T47D (cell line): ENCODE data around the gene MRNIP.

ENCODE experiments used
- DNase-seq, 2 experiments: peaks; one replicate each; pipeline versions ENCODE4 v3.0.0 to v3.0.0-alpha.2; 2011 to 2012; ENCODE audit warnings: low read depth in 1 of 2, low spot score in 1 of 2
- JUND ChIP-seq: IDR thresholded peaks from 2 replicates; pipeline ENCODE4 v1.6.1; 2012; ENCODE audit warnings: low read depth
- in situ Hi-C: cut with HindIII; loops from 2 replicates; pipeline ENCODE4 v1.10.0; 2016; ENCODE audit warnings: low sequenced_read_pairs, low pct_unique_long_range_greater_than_20kb

Gene MRNIP

GRCh38 chr5:179883163-179883562 lies 24.5 kb upstream of the MRNIP start:
- no peak for DNase-seq
- in situ Hi-C loops: no loop called here
- TF ChIP-seq JUND: no peak

GRCh38 chr5:179882338-179882737 lies 23.7 kb upstream of the MRNIP start:
- no peak for TF ChIP-seq JUND
- DNase-seq: no peak
- in situ Hi-C loops: no loop called here

GRCh38 chr5:179880848-179881590 lies 22.4 kb upstream of the MRNIP start:
- in situ Hi-C loops: no loop called here
- TF ChIP-seq JUND: no peak
- DNase-seq: no peak

GRCh38 chr5:179880066-179880650 lies 21.5 kb upstream of the MRNIP start:
- TF ChIP-seq JUND: no peak

GRCh38 chr5:179879690-179880010 lies 21.0 kb upstream of the MRNIP start:
- DNase-seq: no peak
- in situ Hi-C loops: no loop called here

More at GRCh38 chr5:179880066-179880650, 21.5 kb upstream of the MRNIP start:
- DNase-seq: no peak
- in situ Hi-C loops: no loop called here

GRCh38 chr5:179879003-179879689 lies 20.5 kb upstream of the MRNIP start:
- in situ Hi-C loops: no loop called here
- TF ChIP-seq JUND: no peak
- DNase-seq: no peak

More at GRCh38 chr5:179879690-179880010, 21.0 kb upstream of the MRNIP start:
- TF ChIP-seq JUND: no peak

- TF ChIP-seq JUND: no peak
- DNase-seq: no peak
- in situ Hi-C loops: no loop called here
Measured at GRCh38 chr5:179878222-179879002, 19.8 kb upstream of the MRNIP start.

- in situ Hi-C loops: no loop called here
- TF ChIP-seq JUND: no peak
- no peak for DNase-seq
Measured at GRCh38 chr5:179876610-179876952, 18.0 kb upstream of the MRNIP start.

- TF ChIP-seq JUND: no peak
- DNase-seq: no peak
- in situ Hi-C loops: no loop called here
Measured at GRCh38 chr5:179875741-179876609, 17.4 kb upstream of the MRNIP start.

- DNase-seq: no peak
- TF ChIP-seq JUND: no peak
- in situ Hi-C loops: no loop called here
Measured at GRCh38 chr5:179874536-179875292, 16.1 kb upstream of the MRNIP start.

GRCh38 chr5:179874136-179874535 lies 15.5 kb upstream of the MRNIP start:
- in situ Hi-C loops: no loop called here
- no peak for TF ChIP-seq JUND
- DNase-seq: no peak
